H1 (cell line): ENCODE results near the gene CD200. TPM values are rescaled to one million over a fixed set of nuclear protein-coding genes. Genes with fewer than 3 reads are reported as not detected.

ENCODE experiments used
- CTCF ChIA-PET: fragments of 300-600 bp; sonication (Branson Sonifier 250); formaldehyde crosslinking; loops from one replicate; lab custom pipeline; 2021; ENCODE audit not compliant: partially characterized antibody; lab: Charles Lee
- POLR2A ChIA-PET: fragments of 300-600 bp; sonication (Branson Sonifier 250); formaldehyde crosslinking; loops from one replicate; lab custom pipeline; 2021; ENCODE audit warnings: inconsistent platforms; ENCODE audit not compliant: partially characterized antibody; lab: Charles Lee
- DNase-seq, 2 experiments: peaks; one replicate each; pipeline versions ENCODE4 v3.0.0 to v3.0.0-alpha.2; 2010 to 2022; ENCODE audit warnings: low spot score in 2 of 2, low read depth in 1 of 2, mixed read lengths in 1 of 2
- FAIRE-seq: peaks from 2 replicates; lab custom pipeline; 2011; peaks lifted over from hg19 to GRCh38; lab: Jason Lieb, UNC
- H2AFZ ChIP-seq: 2 replicates; pipeline ENCODE4 v1.8.1; 2012; ENCODE audit warnings: low read length, inconsistent platforms
- H2AK5ac ChIP-seq: 2 replicates; pipeline ENCODE4 v1.6.1; 2013; ENCODE audit warnings: low read depth, low read length
- H2BK120ac ChIP-seq: replicated peaks from 2 replicates; pipeline ENCODE3; 2013; ENCODE audit warnings: low read depth, low read length, inconsistent platforms
- H2BK12ac ChIP-seq: 2 replicates; pipeline ENCODE4 v1.6.1; 2013; ENCODE audit warnings: low read depth, low read length
- H2BK15ac ChIP-seq: 2 replicates; pipeline ENCODE4 v1.6.1; 2013; ENCODE audit warnings: low read length
- H2BK20ac ChIP-seq: 2 replicates; pipeline ENCODE4 v1.6.1; 2013; ENCODE audit warnings: low read length
- H2BK5ac ChIP-seq: 2 replicates; pipeline ENCODE4 v1.6.1; 2013; ENCODE audit warnings: low read depth, low read length
- H3K14ac ChIP-seq: 2 replicates; pipeline ENCODE4 v1.6.1; 2013; ENCODE audit warnings: inconsistent platforms; ENCODE audit not compliant: insufficient read length
- H3K18ac ChIP-seq: 2 replicates; pipeline ENCODE4 v1.6.1; 2013; ENCODE audit warnings: low read length; ENCODE audit errors: extremely low read depth
- H3K23ac ChIP-seq: 2 replicates; pipeline ENCODE4 v1.6.1; 2013; ENCODE audit warnings: inconsistent platforms; ENCODE audit not compliant: insufficient read length
- H3K23me2 ChIP-seq: 2 replicates; pipeline ENCODE4 v1.6.1; 2013; ENCODE audit warnings: low read depth, low read length
- H3K27ac ChIP-seq: 2 replicates; pipeline ENCODE4 v1.6.1; 2011; ENCODE audit warnings: low read depth, low read length, inconsistent platforms
- H3K27me3 ChIP-seq, 4 experiments: replicated peaks in 1 of 4; 1 replicate in 1 of 4; 2 replicates in 3 of 4; pipeline versions ENCODE4 v1.6.1 to v1.8.1; 2011 to 2013; ENCODE audit warnings: low read length in 3 of 4, mild to moderate bottlenecking in 3 of 4, inconsistent platforms in 2 of 4, mixed read lengths in 2 of 4, moderate library complexity in 1 of 4; ENCODE audit not compliant: control insufficient read depth in 3 of 4, insufficient read depth in 3 of 4; ENCODE audit errors: extremely low read depth in 1 of 4
- H3K36me3 ChIP-seq, 4 experiments: 2 replicates each; pipeline versions ENCODE4 v1.6.1 to v1.8.1; 2011 to 2013; ENCODE audit warnings: mild to moderate bottlenecking in 4 of 4, low read length in 3 of 4, moderate library complexity in 2 of 4, control low read depth in 1 of 4, inconsistent platforms in 1 of 4; ENCODE audit not compliant: insufficient read depth in 4 of 4, control insufficient read depth in 2 of 4
- H3K4ac ChIP-seq: replicated peaks from 2 replicates; pipeline ENCODE3; 2013; ENCODE audit warnings: low read length, low read depth, mixed read lengths, inconsistent platforms; ENCODE audit not compliant: insufficient read length
- H3K4me1 ChIP-seq, 4 experiments: replicated peaks in 1 of 4; 1 replicate in 1 of 4; 2 replicates in 3 of 4; pipeline versions ENCODE4 v1.6.1 to v1.8.1; 2011 to 2013; ENCODE audit warnings: low read length in 3 of 4, inconsistent platforms in 2 of 4, mixed read lengths in 1 of 4; ENCODE audit not compliant: insufficient read depth in 4 of 4, control insufficient read depth in 3 of 4
- H3K4me2 ChIP-seq, 2 experiments: 2 replicates each; pipeline versions ENCODE4 v1.6.1 to v1.8.1; 2011 to 2013; ENCODE audit warnings: low read depth in 2 of 2, low read length in 2 of 2, control low read depth in 1 of 2, inconsistent platforms in 1 of 2, mild to moderate bottlenecking in 1 of 2; ENCODE audit not compliant: insufficient read depth in 1 of 2
- H3K4me3 ChIP-seq, 4 experiments: fragments of 200-600, 300-600 bp in 1 of 4; sonication (generic), shearing (Covaris generic), sonication (Bioruptor Twin) in 1 of 4; 2 replicates each; pipeline versions ENCODE4 v1.5.1 to v1.8.1; 2011 to 2016; ENCODE audit warnings: low read length in 4 of 4, low read depth in 3 of 4, control low read depth in 2 of 4, inconsistent platforms in 2 of 4, mild to moderate bottlenecking in 2 of 4, mixed read lengths in 1 of 4, moderate library complexity in 1 of 4; ENCODE audit not compliant: insufficient read depth in 2 of 4; ENCODE audit errors: extremely low read depth in 1 of 4
- H3K56ac ChIP-seq: replicated peaks from 2 replicates; pipeline ENCODE3; 2013; ENCODE audit warnings: low read depth, mild to moderate bottlenecking, mixed read lengths, low read length, inconsistent platforms; ENCODE audit not compliant: insufficient read length
- H3K79me1 ChIP-seq: 2 replicates; pipeline ENCODE4 v1.6.1; 2013; ENCODE audit warnings: low read depth, low read length, control low read depth
- H3K79me2 ChIP-seq, 2 experiments: 2 replicates each; pipeline versions ENCODE4 v1.6.1 to v1.8.1; 2012 to 2013; ENCODE audit warnings: low read length in 2 of 2, mild to moderate bottlenecking in 2 of 2, inconsistent platforms in 1 of 2; ENCODE audit not compliant: insufficient read depth in 2 of 2, control insufficient read depth in 1 of 2
- H3K9ac ChIP-seq, 4 experiments: replicated peaks in 1 of 4; 1 replicate in 1 of 4; 2 replicates in 3 of 4; pipeline versions ENCODE4 v1.6.1 to v1.8.1; 2011 to 2013; ENCODE audit warnings: low read depth in 3 of 4, low read length in 3 of 4, control low read depth in 2 of 4, mild to moderate bottlenecking in 2 of 4, moderate library complexity in 2 of 4, inconsistent platforms in 1 of 4; ENCODE audit errors: extremely low read depth in 1 of 4
- H3K9me3 ChIP-seq, 2 experiments: 2 replicates each; pipeline versions ENCODE4 v1.6.1 to v1.8.1; 2012 to 2013; ENCODE audit warnings: mild to moderate bottlenecking in 2 of 2, moderate library complexity in 2 of 2, control low read depth in 1 of 2, inconsistent platforms in 1 of 2, low read depth in 1 of 2, low read length in 1 of 2, mixed read lengths in 1 of 2; ENCODE audit not compliant: insufficient read depth in 2 of 2
- H4K20me1 ChIP-seq, 2 experiments: replicated peaks in 1 of 2; 2 replicates each; pipeline versions ENCODE3 to v1.8.1; 2011 to 2013; ENCODE audit warnings: inconsistent platforms in 2 of 2, low read length in 2 of 2, mild to moderate bottlenecking in 1 of 2; ENCODE audit not compliant: insufficient read depth in 2 of 2, control insufficient read depth in 1 of 2
- H4K5ac ChIP-seq: 2 replicates; pipeline ENCODE4 v1.6.1; 2013; ENCODE audit warnings: low read length, low read depth, mixed read lengths, inconsistent platforms; ENCODE audit not compliant: insufficient read length
- H4K8ac ChIP-seq: 2 replicates; pipeline ENCODE4 v1.8.0; 2013; ENCODE audit warnings: mild to moderate bottlenecking, moderate library complexity, low read length, inconsistent platforms; ENCODE audit not compliant: insufficient read depth; ENCODE audit errors: extremely low read depth
- H4K91ac ChIP-seq: replicated peaks from 2 replicates; pipeline ENCODE3; 2013; ENCODE audit warnings: low read length, mixed read lengths, inconsistent platforms; ENCODE audit not compliant: insufficient read length
- GABPA ChIP-seq: IDR thresholded peaks from 2 replicates; pipeline ENCODE4 v1.6.1; 2011; ENCODE audit warnings: mild to moderate bottlenecking, low read length, moderate library complexity, borderline replicate concordance; ENCODE audit not compliant: insufficient read depth
- GTF2F1 ChIP-seq: IDR thresholded peaks from 2 replicates; pipeline ENCODE4 v1.6.1; 2012; ENCODE audit warnings: low read depth, low read length, improper control_type of control experiment, borderline replicate concordance
- JUN ChIP-seq: IDR thresholded peaks from 2 replicates; pipeline ENCODE4 v1.6.1; 2011; ENCODE audit warnings: low read depth, mild to moderate bottlenecking, improper control_type of control experiment, low read length
- POU5F1 ChIP-seq: IDR thresholded peaks from 2 replicates; pipeline ENCODE4 v1.6.1; 2011; ENCODE audit warnings: low read depth, mild to moderate bottlenecking, low read length, moderate library complexity
- SAP30 ChIP-seq: fragments of 300-600 bp; sonication (generic); IDR thresholded peaks from 2 replicates; pipeline ENCODE4 v1.7.1; 2012; ENCODE audit warnings: low read length, moderate library complexity, mild to moderate bottlenecking, inconsistent platforms; ENCODE audit not compliant: insufficient read depth, insufficient replicate concordance
- SIN3A ChIP-seq, 2 experiments: IDR thresholded peaks in 1 of 2; conservative IDR thresholded peaks in 1 of 2; 2 replicates each; pipeline ENCODE4 v1.6.1; 2011 to 2012; ENCODE audit warnings: low read length in 2 of 2, improper control_type of control experiment in 1 of 2, low read depth in 1 of 2, mild to moderate bottlenecking in 1 of 2
- SIX5 ChIP-seq: IDR thresholded peaks from 2 replicates; pipeline ENCODE4 v1.6.1; 2011; ENCODE audit warnings: mild to moderate bottlenecking, low read depth, low read length
- SP2 ChIP-seq: IDR thresholded peaks from 2 replicates; pipeline ENCODE4 v1.6.1; 2012; ENCODE audit warnings: mild to moderate bottlenecking, low read length, inconsistent platforms
- TAF7 ChIP-seq: optimal IDR thresholded peaks from 2 replicates; pipeline ENCODE3; 2011; ENCODE audit warnings: low read depth, mild to moderate bottlenecking, inconsistent platforms, low read length, moderate library complexity, borderline replicate concordance
- TEAD4 ChIP-seq: IDR thresholded peaks from 2 replicates; pipeline ENCODE4 v1.6.1; 2012; ENCODE audit warnings: low read depth, low read length, inconsistent platforms, mixed read lengths
- ZNF274 ChIP-seq: IDR thresholded peaks from 2 replicates; pipeline ENCODE4 v1.7.0; 2012; ENCODE audit warnings: low read length, borderline replicate concordance; ENCODE audit errors: extremely low read depth
- WGBS, 2 experiments: shearing (Covaris generic) in 1 of 2; methylation state at CpG; one replicate each; pipeline versions ENCODE4 v1.1.6 to v1.1.7; 2013 to 2015; ENCODE audit warnings: low lambda C conversion rate in 2 of 2, mixed read lengths in 2 of 2, inconsistent platforms in 1 of 2, low coverage in 1 of 2, missing lambda C conversion rate in 1 of 2; ENCODE audit not compliant: insufficient replicate concordance in 2 of 2, insufficient coverage in 1 of 2, insufficient read length in 1 of 2; ENCODE audit errors: extremely low coverage in 1 of 2, missing lambda C conversion rate in 1 of 2; 5-methylcytosine and 5-hydroxymethylcytosine counted together
- polyA plus RNA-seq, 7 experiments: library from polyadenylated mRNA; depleted of rRNA in 3 of 7; stranded (reverse) in 5 of 7; unstranded in 2 of 7; fragments of >200 nt in 5 of 7; fragments of 200-250 nt in 2 of 7; gene quantifications; 1 replicate in 5 of 7; 2 replicates in 1 of 7; 4 replicates in 1 of 7; pipeline versions ENCODE4 v1.2.1 to v1.2.3, GENCODE V29; 2011 to 2013; ENCODE audit warnings: missing spikeins in 2 of 7, mixed read lengths in 2 of 7
- total RNA-seq: library from RNA; stranded (reverse); fragmentation: NEBNext Ultra II Directional; extraction: Animal tissue kit (Norgen Biotek cat#: 25700); gene quantifications from 2 replicates; pipeline ENCODE4 v1.2.1, GENCODE V29; 2021
- TF ChIP-seq, protein P1 (sequence below): IDR thresholded peaks from 2 replicates; pipeline ENCODE4 v1.6.1; 2012; ENCODE audit warnings: inconsistent platforms

Gene CD200
- total and polyA plus RNA-seq, 2 of the 8 experiments (the other 6 are each of a cell fraction or from before 2014, with no cell fraction given): 45.8 to 50.2 TPM

DNA sequence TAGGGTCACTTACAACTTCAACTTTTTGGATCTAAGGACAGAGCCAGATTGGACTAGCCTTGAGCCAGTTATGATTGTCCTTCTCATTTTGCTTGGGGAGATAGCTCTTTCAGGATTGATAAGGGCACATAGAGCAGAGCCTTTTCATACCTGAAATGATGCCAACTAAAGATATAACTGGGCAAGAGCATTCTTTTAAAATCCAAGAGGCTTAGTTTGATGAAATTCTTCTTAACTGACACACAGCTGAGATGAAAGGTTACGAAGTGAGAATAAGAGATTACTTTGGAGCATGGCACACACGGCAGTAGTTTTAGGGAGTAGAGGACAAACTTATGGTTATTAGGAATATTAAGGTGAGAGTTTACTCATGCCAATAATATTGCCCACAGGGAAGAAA lies 12.7 kb downstream of the CD200 start:
- Histone ChIP-seq H3K4me2 (no peak overlapping the region), H2AK5ac (no peak overlapping the region), H2BK120ac (no peak overlapping the region), H2BK12ac (no peak overlapping the region), H4K5ac (no peak overlapping the region), H3K23ac (no peak overlapping the region), H2BK20ac (no peak overlapping the region), H3K79me1 (peaks cover 3% of the 10 kb centered on the region; the same call in 1 of the 2 replicates), H3K36me3 (peaks cover 22 to 78% (median 48%) of the 10 kb centered on the region in 4 experiments), H3K4me1 (peaks cover 0 to 6% (median 2%) of the 10 kb centered on the region in 4 experiments; a peak in 4 of 7 replicates), H3K9me3 (no peaks in the 10 kb centered on the region), H2BK5ac (no peak overlapping the region), H4K20me1 (peaks cover 0 to 6% of the 10 kb centered on the region in 2 experiments), H3K27me3 (no peaks in the 10 kb centered on the region), H3K18ac (no peak overlapping the region), H2BK15ac (no peak overlapping the region), H3K27ac (no peak overlapping the region), H3K23me2 (no peaks in the 10 kb centered on the region), H2AFZ (no peak overlapping the region), H3K79me2 (peaks cover 9 to 90% of the 10 kb centered on the region in 2 experiments; a peak in 3 of 4 replicates), H4K8ac (no peak overlapping the region), H3K4me3 (no peak overlapping the region), H3K14ac (no peak overlapping the region), H4K91ac (no peak overlapping the region), H3K56ac (no peak overlapping the region), H3K9ac (no peak overlapping the region), H3K4ac (no peak overlapping the region)
- WGBS, 2 experiments: 67% methylated on average over 2 of the region's 2 CpGs; no CpG with 5 or more reads in 1 of the 2 experiments
- POLR2A ChIA-PET: interaction anchor here (1.5 to 3.5 kb wide), 3 partner anchors 7 to 12 kb away, joined by 4 to 19 read pairs (median 11); partner anchors contain the start of gene CD200
- DNase-seq (no peak), FAIRE-seq (no peak)
- CTCF ChIA-PET: interaction anchor here (0.7 to 2.0 kb wide), 3 partner anchors 11 to 634 kb away, joined by 3 to 10 read pairs (median 5); partner anchors contain the start of gene SLC9C1
- TF ChIP-seq POU5F1: no peak
- TF ChIP-seq ZNF274: no peak
- no peak for TF ChIP-seq SIX5
- TF ChIP-seq GABPA: no peak
- TF ChIP-seq GTF2F1: no peak
- TF ChIP-seq TAF7: no peak
- no peak for TF ChIP-seq SP2
- TF ChIP-seq, protein P1, sequence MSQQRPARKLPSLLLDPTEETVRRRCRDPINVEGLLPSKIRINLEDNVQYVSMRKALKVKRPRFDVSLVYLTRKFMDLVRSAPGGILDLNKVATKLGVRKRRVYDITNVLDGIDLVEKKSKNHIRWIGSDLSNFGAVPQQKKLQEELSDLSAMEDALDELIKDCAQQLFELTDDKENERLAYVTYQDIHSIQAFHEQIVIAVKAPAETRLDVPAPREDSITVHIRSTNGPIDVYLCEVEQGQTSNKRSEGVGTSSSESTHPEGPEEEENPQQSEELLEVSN: no peak
- TF ChIP-seq TEAD4: no peak
- no peak for TF ChIP-seq JUN
- no peak for TF ChIP-seq SAP30
- no peak for TF ChIP-seq SIN3A (conservative IDR thresholded peaks at IDR 0.05 in 1 of 2, IDR thresholded peaks at IDR 0.05 in 1 of 2; ENCODE audit: low read depth in 1 of 2, low read length in 2 of 2)
